Measurements from ENCODE around the gene RFTN1.
A peak's percentile ranks its signal among the peaks of the same experiment; 100 is the strongest.

The RFTN1 gene

GRCh38 chr3:16432714-16433113, 80.8 kb downstream of the RFTN1 start:
- no peak for DNase-seq (ENCODE audit: low spot score)

- no peak for DNase-seq (ENCODE audit: low spot score)
These were observed 82.5 kb downstream of the RFTN1 start for GRCh38 chr3:16430717-16431630.

GRCh38 chr3:16429086-16429485, 84.4 kb downstream of the RFTN1 start:
- DNase-seq (ENCODE audit: low spot score), result peak; percentile 31

- no peak for DNase-seq (ENCODE audit: low spot score)
These were observed 84.9 kb downstream of the RFTN1 start for GRCh38 chr3:16428612-16429011.

GRCh38 chr3:16427103-16427965, 86.2 kb downstream of the RFTN1 start:
- DNase-seq (ENCODE audit: low spot score), result peak; percentile 86

- DNase-seq (ENCODE audit: low spot score), result no peak
These were observed 86.8 kb downstream of the RFTN1 start for GRCh38 chr3:16426665-16427064.

- no peak for DNase-seq (ENCODE audit: low spot score)
These were observed 87.5 kb downstream of the RFTN1 start for GRCh38 chr3:16426029-16426400.

- DNase-seq (ENCODE audit: low spot score), result no peak
These were observed 88.0 kb downstream of the RFTN1 start for GRCh38 chr3:16425398-16426028.

GRCh38 chr3:16423947-16424673, 89.4 kb downstream of the RFTN1 start:
- DNase-seq (ENCODE audit: low spot score), result no peak

GRCh38 chr3:16423298-16423697, 90.2 kb downstream of the RFTN1 start:
- DNase-seq (ENCODE audit: low spot score), result no peak

GRCh38 chr3:16419640-16420241, 93.8 kb downstream of the RFTN1 start:
- DNase-seq (ENCODE audit: low spot score), result peak; percentile 44

GRCh38 chr3:16417945-16418739, 95.4 kb downstream of the RFTN1 start:
- no peak for DNase-seq (ENCODE audit: low spot score)

GRCh38 chr3:16415911-16416476, 97.5 kb downstream of the RFTN1 start:
- no peak for DNase-seq (ENCODE audit: low spot score)

- DNase-seq (ENCODE audit: low spot score), result no peak
These were observed 100.2 kb downstream of the RFTN1 start for GRCh38 chr3:16413321-16413720.

- DNase-seq (ENCODE audit: low spot score), result no peak
These were observed 101.2 kb downstream of the RFTN1 start for GRCh38 chr3:16412192-16412800.

GRCh38 chr3:16411441-16411840, 102.1 kb downstream of the RFTN1 start:
- no peak for DNase-seq (ENCODE audit: low spot score)

- no peak for DNase-seq (ENCODE audit: low spot score)
These were observed 102.8 kb downstream of the RFTN1 start for GRCh38 chr3:16410659-16411058.

- DNase-seq (ENCODE audit: low spot score), result no peak
These were observed 104.5 kb downstream of the RFTN1 start for GRCh38 chr3:16409032-16409431.

GRCh38 chr3:16407366-16407765, 106.1 kb downstream of the RFTN1 start:
- no peak for DNase-seq (ENCODE audit: low spot score)

GRCh38 chr3:16406579-16406978, 106.9 kb downstream of the RFTN1 start:
- DNase-seq (ENCODE audit: low spot score), result no peak
